K562 (cell line): ENCODE data around the gene LIN9. TPM values are rescaled to one million over a fixed set of nuclear protein-coding genes. Genes with fewer than 3 reads are reported as not detected.

Experiments
- CC2D1A ChIP-seq: fragments of 450-650 bp; IDR thresholded peaks from 2 replicates; pipeline ENCODE4 v1.6.1; 2017; ENCODE audit warnings: mild to moderate bottlenecking
- CREM ChIP-seq: IDR thresholded peaks from 2 replicates; pipeline ENCODE4 v1.6.1; 2014; ENCODE audit warnings: antibody characterized with exemption, low read depth
- FOXK2 ChIP-seq, 2 experiments: fragments of 450-650 bp; IDR thresholded peaks in 1 of 2; conservative IDR thresholded peaks in 1 of 2; 2 replicates each; pipeline ENCODE4 v1.6.1; 2016; ENCODE audit warnings: low read depth in 2 of 2, mild to moderate bottlenecking in 1 of 2
- PHF20 ChIP-seq: fragments of 450-650 bp; IDR thresholded peaks from 2 replicates; pipeline ENCODE4 v1.6.1; 2018; ENCODE audit not compliant: partially characterized antibody
- RBBP5 ChIP-seq: fragments of 200-600 bp; sonication (generic); IDR thresholded peaks from 2 replicates; pipeline ENCODE4 v1.6.1; 2012; ENCODE audit warnings: borderline replicate concordance, mild to moderate bottlenecking, low read length, control low read depth, inconsistent platforms; ENCODE audit not compliant: insufficient read depth, poor library complexity, severe bottlenecking
- RBM39 ChIP-seq: fragments of 200-400 bp; formaldehyde crosslinking; optimal IDR thresholded peaks from 2 replicates; pipeline ENCODE3; 2018; ENCODE audit warnings: low read depth, low read length
- RNF219 ChIP-seq: fragments of 250-450 bp; sonication (Bioruptor Pico); IDR thresholded peaks from 2 replicates; pipeline ENCODE4 v1.5.0; 2022; ENCODE audit warnings: mild to moderate bottlenecking
- SIX5 ChIP-seq, 2 experiments: IDR thresholded peaks; 2 replicates each; pipeline ENCODE4 v1.6.1; 2011; ENCODE audit warnings: low read length in 2 of 2, borderline replicate concordance in 1 of 2, low read depth in 1 of 2, mild to moderate bottlenecking in 1 of 2, moderate library complexity in 1 of 2; ENCODE audit not compliant: insufficient read depth in 1 of 2
- SMARCA4 ChIP-seq: fragments of 450-650 bp; IDR thresholded peaks from 2 replicates; pipeline ENCODE4 v1.6.1; 2016
- ZBTB11 ChIP-seq, 3 experiments: fragments of 200-800 bp in 1 of 3; fragments of 250-450 bp in 1 of 3; fragments of 450-650 bp in 1 of 3; sonication (Bioruptor Pico) in 1 of 3; sonication (Bioruptor generic) in 1 of 3; formaldehyde crosslinking in 1 of 3; IDR thresholded peaks; 2 replicates each; pipeline versions ENCODE4 v1.6.1 to v1.8.0; 2016 to 2022; ENCODE audit warnings: mild to moderate bottlenecking in 2 of 3, missing genetic modification characterization in 2 of 3, missing compliant biosample characterization in 1 of 3, moderate library complexity in 1 of 3
- ZFP91 ChIP-seq: sonication (generic); formaldehyde crosslinking; IDR thresholded peaks from 2 replicates; pipeline ENCODE4 v1.8.0; 2022; ENCODE audit warnings: mild to moderate bottlenecking, missing genetic modification reagents
- ZNF23 ChIP-seq: fragments of 250-450 bp; sonication (Bioruptor Pico); IDR thresholded peaks from 2 replicates; pipeline ENCODE4 v1.4.0; 2020; ENCODE audit warnings: mild to moderate bottlenecking
- ZNF384 ChIP-seq: IDR thresholded peaks from 2 replicates; pipeline ENCODE4 v1.6.1; 2012; ENCODE audit warnings: low read depth, low read length, improper control_type of control experiment
- ZNF444 ChIP-seq: fragments of 250-450 bp; sonication (Bioruptor Pico); IDR thresholded peaks from 2 replicates; pipeline ENCODE4 v1.4.0; 2020; ENCODE audit warnings: mild to moderate bottlenecking, moderate library complexity
- ZNF644 ChIP-seq: fragments of 200-800 bp; sonication (Bioruptor generic); IDR thresholded peaks from 2 replicates; pipeline ENCODE4 v1.6.1; 2016; ENCODE audit warnings: low read depth, missing genetic modification characterization, missing compliant biosample characterization
- ZNF766 ChIP-seq: fragments of 200-800 bp; sonication (Bioruptor generic); conservative IDR thresholded peaks from 2 replicates; pipeline ENCODE4 v1.6.1; 2016; ENCODE audit warnings: missing genetic modification characterization, missing compliant biosample characterization
- ZNF785 ChIP-seq: fragments of 250-450 bp; sonication (Bioruptor Pico); IDR thresholded peaks from 2 replicates; pipeline ENCODE4 v1.4.0; 2020; ENCODE audit warnings: mild to moderate bottlenecking
- polyA plus RNA-seq, 8 experiments: library from polyadenylated mRNA; depleted of rRNA in 4 of 8; stranded (reverse) in 5 of 8; unstranded in 3 of 8; fragments of >200 nt; fragmentation: Nextera tagmentation in 2 of 8; fragmentation: Illumina TruSeq in 1 of 8; extraction: Ambion mirVana in 2 of 8; extraction: Trizol in 1 of 8; gene quantifications; 2 replicates each; pipeline versions ENCODE4 v1.2.1 to v1.2.3, GENCODE V29; 2011 to 2014; ENCODE audit warnings: inconsistent platforms in 1 of 8, missing spikeins in 1 of 8
- total RNA-seq, 7 experiments: library from RNA; depleted of rRNA in 6 of 7; stranded (reverse); fragments of >200 nt in 6 of 7; fragmentation: Illumina TruSeq in 2 of 7; extraction: Trizol in 2 of 7; gene quantifications; 2 replicates each; pipeline versions ENCODE4 v1.2.1 to v1.2.3, GENCODE V29; 2011 to 2021; ENCODE audit warnings: low replicate concordance in 1 of 7
- TF ChIP-seq, protein P1 (sequence below): fragments of 250-450 bp; sonication (Bioruptor Pico); IDR thresholded peaks from 2 replicates; pipeline ENCODE4 v1.5.0; 2021

Gene LIN9
- total and polyA plus RNA-seq, 9 of the 15 experiments (the other 6 are each of a cell fraction or from before 2014, with no cell fraction given), result 18.8 to 33.0 (median 25.5) TPM

DNA sequence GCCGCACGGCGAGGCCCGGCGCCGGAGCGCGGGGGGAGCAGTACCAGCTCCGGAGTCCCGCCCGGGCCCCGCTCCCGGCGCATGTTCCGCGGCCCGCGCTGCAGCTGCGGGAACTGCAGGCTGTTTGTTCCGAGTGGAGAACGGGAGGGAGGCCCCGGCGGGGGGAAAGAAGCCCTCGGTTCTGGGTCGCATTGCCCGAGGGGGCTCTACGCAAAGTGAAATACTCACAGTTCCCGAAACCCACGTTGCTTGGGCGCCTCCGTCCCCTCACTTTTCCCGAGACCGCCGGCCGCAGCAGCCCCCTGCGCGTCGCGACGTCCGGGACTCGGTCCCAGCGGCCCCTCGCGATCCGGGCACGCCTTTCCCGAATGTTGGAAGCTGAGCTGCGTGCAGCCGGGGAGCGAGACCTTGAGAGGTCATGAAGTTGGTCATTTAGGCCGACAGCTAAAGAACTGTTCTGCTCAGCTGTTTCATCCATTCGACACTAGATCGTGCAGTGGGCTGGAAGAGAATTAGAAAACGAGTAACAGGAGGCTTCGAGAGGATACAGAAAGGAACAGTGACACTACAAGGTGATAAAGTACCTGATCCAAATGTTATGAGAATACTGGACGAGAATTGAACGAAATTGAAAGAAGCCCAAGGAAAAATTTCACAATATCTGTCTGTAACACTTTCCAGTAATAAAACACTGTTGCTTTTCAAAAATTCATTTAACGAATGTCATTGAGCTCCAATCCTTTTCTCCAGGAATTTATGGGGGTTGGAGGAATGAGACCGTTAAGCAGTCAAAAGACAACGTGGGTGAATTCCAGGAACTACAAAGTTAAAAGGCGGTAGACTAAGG is 657 bp upstream of the LIN9 start (continued):
- TF ChIP-seq ZBTB11 (CRISPR knock-in tag; IDR thresholded peaks at IDR 0.05) (peak in 2 of 3 experiments; percentile 60 to 93; a peak in 3 of 6 replicates), RNF219 (no peak), ZNF766 (CRISPR knock-in tag) (no peak), ZNF23 (CRISPR knock-in tag) (no peak), CC2D1A (no peak), ZNF644 (tag) (0 out of 2 replicates have a peak, but pooled peaks have one; percentile 27), ZNF444 (CRISPR knock-in tag) (no peak), RBM39 (no peak), ZFP91 (no peak), CREM (peak; percentile 24; the same call in 1 of the 2 replicates), ZNF384 (no peak), PHF20 (no peak), SIX5 (IDR thresholded peaks at IDR 0.05; ENCODE audit: borderline replicate concordance in 1 of 2, insufficient read depth in 1 of 2, low read depth in 1 of 2, low read length in 2 of 2) (no peak), ZNF785 (CRISPR knock-in tag) (no peak), RBBP5 (peak; percentile 6), FOXK2 (conservative IDR thresholded peaks at IDR 0.05 in 1 of 2, IDR thresholded peaks at IDR 0.05 in 1 of 2; ENCODE audit: low read depth in 2 of 2) (no peak), SMARCA4 (no peak; the same call in 1 of the 2 replicates)
- TF ChIP-seq, protein P1, sequence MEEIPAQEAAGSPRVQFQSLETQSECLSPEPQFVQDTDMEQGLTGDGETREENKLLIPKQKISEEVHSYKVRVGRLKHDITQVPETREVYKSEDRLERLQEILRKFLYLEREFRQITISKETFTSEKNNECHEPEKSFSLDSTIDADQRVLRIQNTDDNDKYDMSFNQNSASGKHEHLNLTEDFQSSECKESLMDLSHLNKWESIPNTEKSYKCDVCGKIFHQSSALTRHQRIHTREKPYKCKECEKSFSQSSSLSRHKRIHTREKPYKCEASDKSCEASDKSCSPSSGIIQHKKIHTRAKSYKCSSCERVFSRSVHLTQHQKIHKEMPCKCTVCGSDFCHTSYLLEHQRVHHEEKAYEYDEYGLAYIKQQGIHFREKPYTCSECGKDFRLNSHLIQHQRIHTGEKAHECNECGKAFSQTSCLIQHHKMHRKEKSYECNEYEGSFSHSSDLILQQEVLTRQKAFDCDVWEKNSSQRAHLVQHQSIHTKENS, result no peak
